ENCODE data around the gene DENND4C.

DENND4C gene

DNA sequence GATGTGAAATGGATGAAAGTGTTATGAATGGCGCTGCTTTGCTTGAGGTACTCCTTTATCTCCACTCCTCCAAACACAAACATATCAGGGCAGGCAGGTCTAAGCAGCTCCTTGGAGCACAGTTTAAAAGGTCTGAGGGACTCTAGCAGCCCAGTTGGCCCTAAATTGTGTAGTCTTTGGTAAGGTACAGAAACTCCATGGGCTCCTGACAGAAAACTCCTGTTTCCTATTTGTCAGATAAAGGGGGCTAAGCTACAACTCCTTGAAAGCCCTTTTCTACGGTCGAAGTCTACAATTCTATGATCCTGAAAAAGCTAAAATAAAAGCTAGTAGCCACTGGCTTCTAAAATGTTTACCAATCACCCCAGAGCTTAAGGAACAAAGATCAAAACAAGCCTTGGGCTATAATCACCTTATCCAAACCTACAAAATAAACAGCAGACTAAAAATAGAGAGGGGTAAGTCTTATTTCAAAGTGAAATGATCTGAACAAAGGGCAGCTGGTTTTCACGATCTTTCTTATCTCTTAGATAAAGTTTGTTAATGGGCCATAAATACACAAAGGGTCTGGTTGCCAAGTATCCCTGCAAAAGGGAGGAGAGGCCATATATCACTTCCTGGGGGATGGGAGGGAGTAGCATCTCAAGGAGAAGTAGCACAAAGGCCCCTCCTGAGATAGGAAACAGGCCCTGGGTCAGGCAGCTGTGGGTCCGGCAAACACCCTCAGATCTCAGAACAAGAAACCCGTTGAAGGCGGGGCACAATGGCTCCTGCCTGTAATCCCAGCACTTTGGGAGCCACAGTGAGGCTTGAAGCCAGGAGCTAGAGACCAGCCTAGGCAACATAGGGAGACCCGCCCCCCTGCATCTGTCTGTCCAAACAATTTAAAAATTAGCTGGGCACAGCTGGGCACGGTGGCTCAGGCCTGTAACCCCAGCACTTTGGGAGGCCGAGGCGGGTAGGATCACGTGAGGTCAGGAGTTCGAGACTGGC lies 28.3 kb upstream of the DENND4C start:
- Mint-ChIP-seq H3K27ac (no peak overlapping the region), H3K9me3 (no peaks in the 10 kb centered on the region), H3K27me3 (peaks cover 1% of the 10 kb centered on the region), H3K4me1 (ENCODE audit: low read depth) (no peaks in the 10 kb centered on the region), H3K36me3 (ENCODE audit: low read depth) (no peaks in the 10 kb centered on the region), H3K4me3 (no peak overlapping the region)
- intact Hi-C loops (cut with micrococcal nuclease), result no loop called here

DNA sequence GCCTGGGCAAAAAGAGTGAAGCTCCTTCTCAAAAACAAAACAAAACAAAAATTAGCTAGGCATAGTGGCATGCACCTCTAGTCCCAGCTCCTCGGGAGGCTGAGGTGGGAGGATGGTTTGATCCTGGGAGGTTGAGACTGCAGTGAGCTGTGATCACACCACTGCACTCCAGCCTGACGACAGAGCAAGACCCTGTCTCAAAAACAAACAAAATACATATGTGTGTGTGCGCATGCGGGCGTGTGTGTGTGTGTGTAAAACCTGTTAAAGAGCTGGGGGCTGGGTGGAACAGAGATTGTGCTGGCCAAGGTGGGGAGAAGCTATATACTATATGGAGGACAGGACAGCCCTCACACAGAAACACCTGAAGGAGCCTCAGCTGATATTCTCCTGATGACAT lies 27.4 kb upstream of the DENND4C start:
- Mint-ChIP-seq H3K4me1 (ENCODE audit: low read depth) (no peaks in the 10 kb centered on the region), H3K4me3 (no peak overlapping the region), H3K27ac (no peak overlapping the region), H3K27me3 (peaks cover 1% of the 10 kb centered on the region), H3K9me3 (no peaks in the 10 kb centered on the region), H3K36me3 (ENCODE audit: low read depth) (no peaks in the 10 kb centered on the region)
- intact Hi-C loops (cut with micrococcal nuclease), result no loop called here

- Mint-ChIP-seq H3K36me3 (ENCODE audit: low read depth) (no peaks in the 10 kb centered on the region), H3K4me1 (ENCODE audit: low read depth) (no peaks in the 10 kb centered on the region), H3K27ac (no peak overlapping the region), H3K9me3 (no peaks in the 10 kb centered on the region), H3K4me3 (no peak overlapping the region), H3K27me3 (no peaks in the 10 kb centered on the region)
- intact Hi-C loops (cut with micrococcal nuclease), result no loop called here
Observed at GRCh38 chr9:19208653-19209052, 21.8 kb upstream of the DENND4C start.

GRCh38 chr9:19209188-19209587 lies 21.3 kb upstream of the DENND4C start:
- intact Hi-C loops (cut with micrococcal nuclease), result no loop called here
- Mint-ChIP-seq H3K27ac (no peak overlapping the region), H3K27me3 (no peaks in the 10 kb centered on the region), H3K36me3 (ENCODE audit: low read depth) (no peaks in the 10 kb centered on the region), H3K4me1 (ENCODE audit: low read depth) (no peaks in the 10 kb centered on the region), H3K4me3 (no peak overlapping the region), H3K9me3 (no peaks in the 10 kb centered on the region)

- H3K27me3 Mint-ChIP-seq, result no peaks in the 10 kb centered on the region
- H3K27ac Mint-ChIP-seq, result no peak overlapping the region
- H3K4me1 Mint-ChIP-seq (ENCODE audit: low read depth), result no peaks in the 10 kb centered on the region
- H3K36me3 Mint-ChIP-seq (ENCODE audit: low read depth), result no peaks in the 10 kb centered on the region
- intact Hi-C loops (cut with micrococcal nuclease), result no loop called here
- no peaks in the 10 kb centered on the region for H3K9me3 Mint-ChIP-seq
- no peak overlapping the region for H3K4me3 Mint-ChIP-seq
Observed at GRCh38 chr9:19213823-19214222, 16.7 kb upstream of the DENND4C start.

GRCh38 chr9:19216466-19216865 lies 14.0 kb upstream of the DENND4C start:
- intact Hi-C loops (cut with micrococcal nuclease), result no loop called here
- no peaks in the 10 kb centered on the region for H3K9me3 Mint-ChIP-seq
- peaks cover 5% of the 10 kb centered on the region for H3K4me1 Mint-ChIP-seq (ENCODE audit: low read depth)
- no peaks in the 10 kb centered on the region for H3K27me3 Mint-ChIP-seq
- H3K36me3 Mint-ChIP-seq (ENCODE audit: low read depth), result no peaks in the 10 kb centered on the region
- no peak overlapping the region for H3K4me3 Mint-ChIP-seq
- no peak overlapping the region for H3K27ac Mint-ChIP-seq

- Mint-ChIP-seq H3K4me1 (ENCODE audit: low read depth) (peaks cover 23% of the 10 kb centered on the region), H3K9me3 (no peaks in the 10 kb centered on the region), H3K27me3 (no peaks in the 10 kb centered on the region), H3K4me3 (no peak overlapping the region), H3K27ac (no peak overlapping the region), H3K36me3 (ENCODE audit: low read depth) (no peaks in the 10 kb centered on the region)
- intact Hi-C loops (cut with micrococcal nuclease), result no loop called here
Observed at GRCh38 chr9:19221326-19221725, 9.2 kb upstream of the DENND4C start.

DNA sequence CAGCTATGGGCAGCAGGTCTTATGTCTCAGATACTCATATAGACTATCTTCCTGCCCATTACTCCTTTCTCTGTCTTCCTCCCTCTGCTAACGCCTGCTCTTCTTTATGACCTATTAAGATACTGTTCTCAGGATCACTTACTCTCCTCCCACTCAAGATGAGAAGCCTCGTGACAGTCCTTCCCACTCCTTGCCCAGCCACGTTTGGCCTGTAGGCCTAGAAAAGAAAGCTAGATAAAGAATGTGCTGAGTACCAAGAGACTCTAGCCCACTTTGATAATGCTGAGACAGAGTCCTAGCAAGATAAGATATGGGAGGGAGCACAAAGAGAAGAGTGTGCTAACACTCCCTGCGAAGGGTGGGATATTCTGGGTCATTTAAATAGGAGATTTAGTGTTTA lies 6.8 kb upstream of the DENND4C start:
- Mint-ChIP-seq H3K4me1 (ENCODE audit: low read depth) (peaks cover 32% of the 10 kb centered on the region), H3K27me3 (no peaks in the 10 kb centered on the region), H3K4me3 (no peak overlapping the region), H3K36me3 (ENCODE audit: low read depth) (no peaks in the 10 kb centered on the region), H3K9me3 (no peaks in the 10 kb centered on the region), H3K27ac (no peak overlapping the region)
- intact Hi-C loops (cut with micrococcal nuclease), result no loop called here

- H3K9me3 Mint-ChIP-seq, result no peaks in the 10 kb centered on the region
- peaks cover 31% of the 10 kb centered on the region for H3K4me1 Mint-ChIP-seq (ENCODE audit: low read depth)
- no peaks in the 10 kb centered on the region for H3K27me3 Mint-ChIP-seq
- H3K27ac Mint-ChIP-seq, result peak overlapping the region; percentile 62
- intact Hi-C loops (cut with micrococcal nuclease), result no loop called here
- no peaks in the 10 kb centered on the region for H3K36me3 Mint-ChIP-seq (ENCODE audit: low read depth)
- no peak overlapping the region for H3K4me3 Mint-ChIP-seq
Observed at GRCh38 chr9:19224563-19224962, 5.9 kb upstream of the DENND4C start.

DNA sequence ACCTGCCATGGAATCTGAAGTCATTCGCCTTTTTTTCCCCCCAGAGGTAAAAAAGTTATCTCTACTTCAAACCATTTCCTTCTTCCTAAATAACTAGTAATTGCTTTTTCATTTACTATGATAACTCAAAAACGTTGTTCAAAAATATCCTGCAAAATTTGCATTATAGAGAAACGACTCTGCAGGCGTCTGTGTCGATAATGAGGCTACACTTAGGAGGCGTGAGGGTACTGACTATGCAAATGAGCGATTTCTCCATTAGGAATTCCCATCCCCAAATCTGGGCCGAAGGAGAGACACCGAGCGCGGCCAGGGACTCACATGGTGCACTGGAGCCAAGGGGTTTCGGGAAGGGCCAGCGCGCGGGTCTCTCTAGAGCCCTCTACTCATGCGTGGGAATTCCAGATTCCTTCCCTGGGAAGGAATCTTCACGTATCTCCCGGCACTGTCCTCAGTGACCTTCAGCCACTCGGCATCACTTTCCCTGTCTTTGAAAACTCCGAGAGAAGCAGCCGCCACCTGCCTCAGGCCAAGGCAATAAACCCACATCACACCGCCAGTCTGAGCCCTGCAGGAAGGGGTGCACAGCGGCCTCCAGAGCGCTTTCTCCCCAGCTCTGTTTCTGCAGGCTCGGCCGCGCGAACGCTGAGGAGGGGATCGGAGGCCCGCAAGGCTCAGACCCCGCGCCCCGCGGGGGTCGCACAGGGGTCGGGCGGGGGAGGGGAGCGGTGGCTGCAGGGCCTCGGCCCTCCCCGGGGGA lies 718 bp upstream of the DENND4C start:
- Mint-ChIP-seq H3K4me1 (ENCODE audit: low read depth) (peaks cover 31% of the 10 kb centered on the region), H3K27ac (no peak overlapping the region), H3K27me3 (no peaks in the 10 kb centered on the region), H3K9me3 (no peaks in the 10 kb centered on the region), H3K36me3 (ENCODE audit: low read depth) (peaks cover 9% of the 10 kb centered on the region), H3K4me3 (no peak overlapping the region)
- intact Hi-C loops (cut with micrococcal nuclease), result loop anchor here (2.0 to 10.0 kb wide), 4 partner anchors 55 to 182 kb away; partner anchors contain the start of genes HAUS6, PLIN2 and RRAGA

GRCh38 chr9:19231126-19231903 lies 822 bp downstream of the DENND4C start:
- H3K4me1 Mint-ChIP-seq (ENCODE audit: low read depth), result peaks cover 30% of the 10 kb centered on the region
- no peak overlapping the region for H3K4me3 Mint-ChIP-seq
- no peaks in the 10 kb centered on the region for H3K27me3 Mint-ChIP-seq
- intact Hi-C loops (cut with micrococcal nuclease), result loop anchor here (1.0 to 10.0 kb wide), 5 partner anchors 47 to 184 kb away; partner anchors contain the start of genes HAUS6, PLIN2 and RRAGA
- H3K9me3 Mint-ChIP-seq, result no peaks in the 10 kb centered on the region
- H3K36me3 Mint-ChIP-seq (ENCODE audit: low read depth), result peaks cover 13% of the 10 kb centered on the region
- no peak overlapping the region for H3K27ac Mint-ChIP-seq

DNA sequence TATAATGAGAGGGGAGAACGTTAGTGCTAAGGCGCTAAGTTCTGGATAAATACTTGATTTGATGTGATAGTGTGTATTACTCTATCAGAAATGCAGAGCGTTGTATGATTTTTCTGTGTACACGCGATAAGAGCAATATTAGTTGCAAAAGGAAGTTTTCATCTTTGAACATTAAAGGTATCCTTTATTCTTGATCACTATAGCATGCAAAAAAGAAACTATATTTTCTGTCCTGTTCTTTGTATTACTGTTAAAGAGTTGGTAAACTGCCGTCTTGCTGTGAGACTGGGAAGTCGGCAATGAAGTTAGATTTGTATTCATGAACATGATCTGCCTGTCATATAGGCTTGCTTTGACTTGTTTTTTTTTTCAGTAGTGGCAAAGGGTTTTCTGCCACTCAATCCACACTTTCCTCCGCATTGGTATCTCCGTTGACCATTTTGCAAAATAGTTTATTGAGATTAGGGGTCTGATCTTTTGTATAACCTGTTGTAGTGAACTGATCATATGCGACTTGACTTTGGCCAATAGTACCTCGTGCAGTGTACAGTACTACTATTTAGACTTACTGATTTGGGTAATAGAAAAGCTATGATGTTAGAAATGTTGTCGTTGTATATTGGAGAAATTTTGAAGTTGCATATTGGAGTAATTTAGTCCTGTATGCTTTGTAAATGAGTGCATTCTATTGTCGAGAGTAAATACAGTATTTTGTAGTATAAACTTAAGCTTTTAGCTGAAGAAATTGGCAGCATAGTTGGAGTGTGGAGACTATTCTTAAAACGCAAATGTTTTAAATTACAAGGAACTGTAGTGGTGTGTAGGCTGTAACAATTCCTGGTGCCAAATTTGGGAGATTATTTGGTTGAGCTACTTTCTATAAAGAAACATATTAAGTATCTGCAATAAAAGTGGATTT lies 1.7 kb downstream of the DENND4C start:
- Mint-ChIP-seq H3K4me3 (no peak overlapping the region), H3K36me3 (ENCODE audit: low read depth) (peaks cover 22% of the 10 kb centered on the region), H3K27ac (no peak overlapping the region), H3K27me3 (no peaks in the 10 kb centered on the region), H3K9me3 (no peaks in the 10 kb centered on the region), H3K4me1 (ENCODE audit: low read depth) (peaks cover 39% of the 10 kb centered on the region)
- intact Hi-C loops (cut with micrococcal nuclease), result loop anchor here (1.0 to 10.0 kb wide), 5 partner anchors 48 to 185 kb away; partner anchors contain the start of genes HAUS6, PLIN2 and RRAGA

DNA sequence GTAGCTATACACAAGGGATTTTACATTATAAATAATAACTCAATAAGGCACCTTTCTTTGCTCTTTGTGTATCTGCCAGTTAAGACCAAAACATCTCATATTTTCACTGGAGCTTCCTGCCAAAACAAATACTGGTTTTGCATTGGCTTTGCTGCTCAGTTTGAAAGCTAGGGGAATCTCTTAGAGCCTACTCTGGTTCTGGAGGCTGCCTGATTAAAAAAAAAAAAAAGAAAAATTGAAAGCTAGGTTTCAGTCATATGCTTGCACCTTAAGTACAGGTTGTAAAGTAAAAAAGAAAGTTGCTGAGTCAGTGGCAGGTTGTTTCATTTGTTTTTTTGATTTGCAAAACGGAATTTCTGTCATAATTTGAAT lies 2.3 kb downstream of the DENND4C start:
- H3K4me3 Mint-ChIP-seq, result no peak overlapping the region
- H3K36me3 Mint-ChIP-seq (ENCODE audit: low read depth), result peaks cover 22% of the 10 kb centered on the region
- no peaks in the 10 kb centered on the region for H3K27me3 Mint-ChIP-seq
- peaks cover 40% of the 10 kb centered on the region for H3K4me1 Mint-ChIP-seq (ENCODE audit: low read depth)
- H3K27ac Mint-ChIP-seq, result no peak overlapping the region
- H3K9me3 Mint-ChIP-seq, result no peaks in the 10 kb centered on the region
- intact Hi-C loops (cut with micrococcal nuclease), result loop anchor here (5.0 to 10.0 kb wide), 2 partner anchors 52 to 186 kb away; partner anchors contain the start of gene RRAGA

Data from dendritic cell treated with granulocyte-macrophage colony-stimulating factor and Interleukin-4, amounts not matched to agents 40 ng/mL and 50 ng/mL, for 4 days (primary cell).